IMR-90 (cell line): Measurements from ENCODE around the gene NELL1. TPM values are rescaled to one million over a fixed set of nuclear protein-coding genes. Genes with fewer than 3 reads are reported as not detected.

Experiments
- ATAC-seq: fragments of 200-7000 bp; cut with Tn5 transposase; 2 replicates; pipeline ENCODE4 v1.9.1; 2020; ENCODE audit warnings: low read depth, mild to moderate bottlenecking, moderate library complexity
- BruUV-seq: library from RNA; stranded (reverse); fragments of 400-500 nt; replicated peaks from 2 replicates; lab custom pipeline; 2021; lab: Mats Ljungman, UMichigan
- CTCF ChIA-PET: fragments of 300-600 bp; formaldehyde crosslinking; extraction: SDS; loops from one replicate; lab custom pipeline; 2021; ENCODE audit warnings: antibody characterized with exemption; lab: Yijun Ruan, JAX
- POLR2A ChIA-PET: fragments of 300-600 bp; sonication (Branson Sonifier 250); formaldehyde crosslinking; loops from one replicate; lab custom pipeline; 2022; ENCODE audit warnings: antibody characterized with exemption; ENCODE audit not compliant: unreplicated experiment; lab: Charles Lee
- DNase-seq: peaks from one replicate; pipeline ENCODE4 v3.0.0; 2013
- H2AFZ ChIP-seq: replicated peaks from 2 replicates; pipeline ENCODE3; 2013; ENCODE audit warnings: low read length, mild to moderate bottlenecking; ENCODE audit not compliant: poor library complexity
- H2AK5ac ChIP-seq: 2 replicates; pipeline ENCODE4 v1.6.1; 2013; ENCODE audit warnings: low read depth, low read length, inconsistent platforms
- H2AK9ac ChIP-seq: replicated peaks from 2 replicates; pipeline ENCODE3; 2013; ENCODE audit warnings: mild to moderate bottlenecking, low read depth, low read length, moderate library complexity; ENCODE audit not compliant: poor library complexity
- H2BK120ac ChIP-seq: 2 replicates; pipeline ENCODE4 v1.6.1; 2013; ENCODE audit warnings: low read depth, low read length, inconsistent platforms
- H2BK15ac ChIP-seq: 3 replicates; pipeline ENCODE4 v1.6.1; 2013; ENCODE audit warnings: low read depth, low read length, inconsistent platforms
- H2BK20ac ChIP-seq: 2 replicates; pipeline ENCODE4 v1.6.1; 2013; ENCODE audit warnings: low read depth, mild to moderate bottlenecking, inconsistent platforms, low read length, moderate library complexity
- H2BK5ac ChIP-seq: 2 replicates; pipeline ENCODE4 v1.6.1; 2013; ENCODE audit warnings: mild to moderate bottlenecking, low read depth, low read length, inconsistent platforms; ENCODE audit not compliant: poor library complexity, severe bottlenecking
- H3K14ac ChIP-seq: replicated peaks from 2 replicates; pipeline ENCODE4 v1.6.1; 2013; ENCODE audit warnings: low read depth, low read length, inconsistent platforms
- H3K18ac ChIP-seq: 2 replicates; pipeline ENCODE4 v1.6.1; 2013; ENCODE audit warnings: low read depth, low read length, control low read depth
- H3K23ac ChIP-seq: 2 replicates; pipeline ENCODE4 v1.6.1; 2013; ENCODE audit warnings: low read depth, low read length, inconsistent platforms
- H3K27ac ChIP-seq: 2 replicates; pipeline ENCODE4 v1.5.1; 2013; ENCODE audit warnings: mild to moderate bottlenecking, control low read depth, low read length; ENCODE audit not compliant: insufficient read depth
- H3K27me3 ChIP-seq: 2 replicates; pipeline ENCODE4 v1.6.1; 2013; ENCODE audit warnings: low read length; ENCODE audit not compliant: control insufficient read depth, insufficient read depth
- H3K36me3 ChIP-seq: 2 replicates; pipeline ENCODE4 v1.6.1; 2013; ENCODE audit warnings: low read length, mixed read lengths; ENCODE audit not compliant: control insufficient read depth, insufficient read depth
- H3K4ac ChIP-seq: 2 replicates; pipeline ENCODE4 v1.6.1; 2013; ENCODE audit warnings: low read depth, low read length, inconsistent platforms
- H3K4me1 ChIP-seq: 2 replicates; pipeline ENCODE4 v1.6.1; 2013; ENCODE audit warnings: low read length, mixed read lengths; ENCODE audit not compliant: control insufficient read depth, insufficient read depth
- H3K4me2 ChIP-seq: 2 replicates; pipeline ENCODE4 v1.6.1; 2013; ENCODE audit warnings: low read depth, mild to moderate bottlenecking, control low read depth, low read length, moderate library complexity
- H3K4me3 ChIP-seq: 2 replicates; pipeline ENCODE4 v1.5.1; 2013; ENCODE audit warnings: low read depth, mild to moderate bottlenecking, control low read depth, low read length, moderate library complexity; ENCODE audit not compliant: insufficient read depth
- H3K56ac ChIP-seq: 2 replicates; pipeline ENCODE4 v1.6.1; 2013; ENCODE audit warnings: low read length, inconsistent platforms; ENCODE audit not compliant: insufficient read depth; ENCODE audit errors: extremely low read depth
- H3K79me1 ChIP-seq, 2 experiments: 2 replicates each; pipeline ENCODE4 v1.6.1; 2013; ENCODE audit warnings: low read length in 2 of 2, inconsistent platforms in 1 of 2, low read depth in 1 of 2
- H3K9ac ChIP-seq: 2 replicates; pipeline ENCODE4 v1.6.1; 2013; ENCODE audit warnings: low read depth, low read length, control low read depth
- H3K9me1 ChIP-seq: 2 replicates; pipeline ENCODE4 v1.6.1; 2013; ENCODE audit warnings: low read length, inconsistent platforms; ENCODE audit not compliant: insufficient read depth
- H3K9me3 ChIP-seq: 2 replicates; pipeline ENCODE4 v1.6.1; 2013; ENCODE audit warnings: low read length; ENCODE audit not compliant: control insufficient read depth, insufficient read depth
- H4K20me1 ChIP-seq: 2 replicates; pipeline ENCODE4 v1.6.1; 2013; ENCODE audit warnings: low read length, inconsistent platforms; ENCODE audit not compliant: insufficient read depth
- H4K5ac ChIP-seq: 2 replicates; pipeline ENCODE4 v1.6.1; 2013; ENCODE audit warnings: mild to moderate bottlenecking, low read depth, low read length, control low read depth
- H4K8ac ChIP-seq, 2 experiments: 2 replicates each; pipeline ENCODE4 v1.6.1; 2013; ENCODE audit warnings: low read depth in 2 of 2, low read length in 2 of 2, control low read depth in 1 of 2, inconsistent platforms in 1 of 2
- H4K91ac ChIP-seq: 2 replicates; pipeline ENCODE4 v1.6.1; 2013; ENCODE audit warnings: low read depth, low read length, inconsistent platforms; ENCODE audit not compliant: insufficient read depth
- BHLHE40 ChIP-seq: fragments of 150-350 bp; IDR thresholded peaks from 2 replicates; pipeline ENCODE4 v1.6.1; 2016; ENCODE audit warnings: mild to moderate bottlenecking, low read depth, low read length
- CEBPB ChIP-seq: IDR thresholded peaks from 2 replicates; pipeline ENCODE4 v1.6.1; 2012; ENCODE audit warnings: low read depth, low read length, improper control_type of control experiment
- CHD1 ChIP-seq: IDR thresholded peaks from 2 replicates; pipeline ENCODE4 v1.6.1; 2012; ENCODE audit warnings: low read depth, low read length, improper control_type of control experiment
- MAFK ChIP-seq: IDR thresholded peaks from 2 replicates; pipeline ENCODE4 v1.6.1; 2012; ENCODE audit warnings: low read depth, low read length, improper control_type of control experiment
- MAZ ChIP-seq: IDR thresholded peaks from 2 replicates; pipeline ENCODE4 v1.6.1; 2012; ENCODE audit warnings: low read depth, mild to moderate bottlenecking, low read length, improper control_type of control experiment, moderate library complexity, borderline replicate concordance
- MXI1 ChIP-seq: IDR thresholded peaks from 2 replicates; pipeline ENCODE4 v1.6.1; 2012; ENCODE audit warnings: low read depth, mild to moderate bottlenecking, low read length, moderate library complexity, borderline replicate concordance
- NFE2L2 ChIP-seq: fragments of 150-350 bp; IDR thresholded peaks from 2 replicates; pipeline ENCODE4 v1.6.1; 2016; ENCODE audit warnings: low read depth, mild to moderate bottlenecking, low read length
- RAD21 ChIP-seq: IDR thresholded peaks from 2 replicates; pipeline ENCODE4 v1.6.1; 2012; ENCODE audit warnings: low read length, improper control_type of control experiment
- RCOR1 ChIP-seq: IDR thresholded peaks from 2 replicates; pipeline ENCODE4 v1.6.1; 2012; ENCODE audit warnings: mild to moderate bottlenecking, low read length, improper control_type of control experiment; ENCODE audit not compliant: insufficient replicate concordance
- RFX5 ChIP-seq: IDR thresholded peaks from 2 replicates; pipeline ENCODE4 v1.8.0; 2012; ENCODE audit warnings: low read depth, mild to moderate bottlenecking, low read length, moderate library complexity
- whole genome bisulfite sequencing, 2 experiments: methylation state at CpG; one replicate each; pipeline versions ENCODE4 v1.1.5 to v1.1.7; 2013; ENCODE audit warnings: missing lambda C conversion rate in 2 of 2; ENCODE audit not compliant: insufficient read length in 1 of 2; ENCODE audit errors: extremely low coverage in 2 of 2; 5-methylcytosine and 5-hydroxymethylcytosine counted together
- dilution Hi-C: fragments of 300-500 bp; cut with HindIII; formaldehyde crosslinking; loops from one replicate; pipeline ENCODE4 v1.14.3; 2018; ENCODE audit warnings: low sequenced_read_pairs; ENCODE audit not compliant: unreplicated experiment
- in situ Hi-C: fragments of 300-500 bp; cut with MboI; formaldehyde crosslinking; loops from 3 replicates; pipeline ENCODE4 v1.14.3; 2019; ENCODE audit warnings: low sequenced_read_pairs, inconsistent platforms, mixed read lengths
- intact Hi-C: fragments of 100-400 bp; cut with micrococcal nuclease; formaldehyde crosslinking; loops from 2 replicates; pipeline ENCODE4 v1.10.0; 2022
- polyA plus RNA-seq, 3 experiments: library from polyadenylated mRNA; depleted of rRNA; stranded (reverse); fragments of >200 nt; gene quantifications; 2 replicates each; pipeline ENCODE4 v1.2.3, GENCODE V29; 2012; ENCODE audit warnings: low replicate concordance in 1 of 3
- total RNA-seq: library from RNA; depleted of rRNA; stranded (reverse); fragments of >200 nt; gene quantifications from 2 replicates; pipeline ENCODE4 v1.2.3, GENCODE V29; 2012

The NELL1 gene
- total and polyA plus RNA-seq, 2 of the 4 experiments (the other 2 are of a cell fraction) = not detected

DNA sequence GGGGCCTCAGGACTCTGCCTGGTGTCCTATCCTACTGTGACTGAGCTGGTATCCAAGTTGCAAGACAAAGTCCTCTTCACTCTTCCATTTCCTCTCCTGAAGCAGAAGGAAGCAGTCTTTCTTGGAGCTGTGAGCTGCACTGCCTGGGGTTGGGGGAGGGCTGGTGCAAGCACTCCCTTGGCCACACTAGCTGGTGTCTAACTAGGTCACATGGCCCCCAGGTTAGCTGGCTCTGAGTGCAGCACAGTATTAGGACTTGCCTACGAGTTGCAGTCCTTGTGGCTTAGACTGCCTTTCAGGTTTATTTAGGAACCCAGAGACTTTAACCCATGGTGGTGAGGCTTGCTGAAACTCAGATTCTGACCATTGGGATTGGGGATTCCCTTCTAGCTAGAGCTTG lies 138.9 kb downstream of the NELL1 start:
- no TSS peak for BruUV-seq

More for the DNA sequence above, 138.9 kb downstream of the NELL1 start:
- no peak overlapping the region for H3K23ac ChIP-seq
- CTCF ChIA-PET = interaction anchor here (0.6 kb wide), 1 partner anchor 252 kb away, joined by 3 read pairs; no protein-coding TSS in a partner anchor
- H2AK9ac ChIP-seq = no peak overlapping the region
- no peak overlapping the region for H4K5ac ChIP-seq
- H3K4me1 ChIP-seq = no peaks in the 10 kb centered on the region
- H3K56ac ChIP-seq = no peak overlapping the region
- in situ Hi-C loops (no loop called here), dilution Hi-C loops (no loop called here), intact Hi-C loops (no loop called here)
- POLR2A ChIA-PET = no interaction called here
- ATAC-seq (no peak), DNase-seq (no peak)
- H3K4ac ChIP-seq = no peak overlapping the region
- 0% methylated on average over 1 of the region's 1 CpG; no CpG with 5 or more reads in 1 of the 2 experiments for WGBS, 2 experiments
- H3K27me3 ChIP-seq = no peaks in the 10 kb centered on the region
- H3K79me1 ChIP-seq = no peaks in the 10 kb centered on the region
- H4K20me1 ChIP-seq = no peaks in the 10 kb centered on the region
- no peak overlapping the region for H2AK5ac ChIP-seq
- H2BK5ac ChIP-seq = no peak overlapping the region
- H3K36me3 ChIP-seq = no peaks in the 10 kb centered on the region
- H2AFZ ChIP-seq = no peak overlapping the region
- H3K9ac ChIP-seq = no peak overlapping the region
- TF ChIP-seq CHD1 = no peak
- TF ChIP-seq RCOR1 = no peak
- no peak for TF ChIP-seq BHLHE40
- TF ChIP-seq RFX5 = no peak
- no peak for TF ChIP-seq RAD21
- TF ChIP-seq MXI1 = no peak
- TF ChIP-seq NFE2L2 = no peak
- TF ChIP-seq CEBPB = no peak
- TF ChIP-seq MAFK = no peak
- no peak for TF ChIP-seq MAZ
- no peak overlapping the region for H3K14ac ChIP-seq
- H3K9me1 ChIP-seq = no peaks in the 10 kb centered on the region
- H3K27ac ChIP-seq = no peak overlapping the region
- no peak overlapping the region for H2BK20ac ChIP-seq
- no peak overlapping the region for H2BK120ac ChIP-seq
- no peak overlapping the region for H4K91ac ChIP-seq
- no peak overlapping the region for H4K8ac ChIP-seq
- H3K4me2 ChIP-seq = no peak overlapping the region
- H3K4me3 ChIP-seq = no peak overlapping the region
- no peak overlapping the region for H3K18ac ChIP-seq
- no peak overlapping the region for H2BK15ac ChIP-seq
- H3K9me3 ChIP-seq = peaks cover 14% of the 10 kb centered on the region; the same call in 1 of the 2 replicates
